ENCODE data around the gene NPY1R.
A peak's percentile ranks its signal among the peaks of the same experiment; 100 is the strongest.

NPY1R gene

GRCh38 chr4:163332526-163333406 lies at the start of gene NPY1R:
Gene NPY1R (minus strand): TSS chr4:163332596. CDS start chr4:163326554, 6,042 bp downstream.
- no peak within 1 kb of the TSS for H3K4me2 ChIP-seq (ENCODE audit: low read length)
- no peaks in the 10 kb centered on the region for H3K79me2 ChIP-seq (ENCODE audit: insufficient read depth, low read length)
- H3K9ac ChIP-seq (ENCODE audit: low read length), result no peak within 1 kb of the TSS
- H3K4me3 ChIP-seq (ENCODE audit: low read depth, low read length, poor library complexity, severe bottlenecking), result no peak within 1 kb of the TSS
- TF ChIP-seq, protein P1, sequence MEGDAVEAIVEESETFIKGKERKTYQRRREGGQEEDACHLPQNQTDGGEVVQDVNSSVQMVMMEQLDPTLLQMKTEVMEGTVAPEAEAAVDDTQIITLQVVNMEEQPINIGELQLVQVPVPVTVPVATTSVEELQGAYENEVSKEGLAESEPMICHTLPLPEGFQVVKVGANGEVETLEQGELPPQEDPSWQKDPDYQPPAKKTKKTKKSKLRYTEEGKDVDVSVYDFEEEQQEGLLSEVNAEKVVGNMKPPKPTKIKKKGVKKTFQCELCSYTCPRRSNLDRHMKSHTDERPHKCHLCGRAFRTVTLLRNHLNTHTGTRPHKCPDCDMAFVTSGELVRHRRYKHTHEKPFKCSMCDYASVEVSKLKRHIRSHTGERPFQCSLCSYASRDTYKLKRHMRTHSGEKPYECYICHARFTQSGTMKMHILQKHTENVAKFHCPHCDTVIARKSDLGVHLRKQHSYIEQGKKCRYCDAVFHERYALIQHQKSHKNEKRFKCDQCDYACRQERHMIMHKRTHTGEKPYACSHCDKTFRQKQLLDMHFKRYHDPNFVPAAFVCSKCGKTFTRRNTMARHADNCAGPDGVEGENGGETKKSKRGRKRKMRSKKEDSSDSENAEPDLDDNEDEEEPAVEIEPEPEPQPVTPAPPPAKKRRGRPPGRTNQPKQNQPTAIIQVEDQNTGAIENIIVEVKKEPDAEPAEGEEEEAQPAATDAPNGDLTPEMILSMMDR (IDR thresholded peaks at IDR 0.05; ENCODE audit: low read length), result peak; percentile 48
- TF ChIP-seq EZH2 (IDR thresholded peaks at IDR 0.05; ENCODE audit: borderline replicate concordance, low read length), result no peak
- H4K20me1 ChIP-seq (ENCODE audit: insufficient read depth, low read length), result no peaks in the 10 kb centered on the region
- no peaks in the 10 kb centered on the region for H3K27me3 ChIP-seq (ENCODE audit: insufficient read depth, low read length)
- no peaks in the 10 kb centered on the region for H3K9me2 ChIP-seq (ENCODE audit: low read depth, low read length)
- no peaks in the 10 kb centered on the region for H3K36me3 ChIP-seq (ENCODE audit: insufficient read depth, low read length)
- H3K4me1 ChIP-seq (ENCODE audit: insufficient read depth, low read length, severe bottlenecking), result no peaks in the 10 kb centered on the region
- no peak within 1 kb of the TSS for H2AFZ ChIP-seq (ENCODE audit: low read length)
- no peaks in the 10 kb centered on the region for H3K9me3 ChIP-seq (ENCODE audit: low read length)
- H3F3A ChIP-seq (ENCODE audit: insufficient read depth, low read length), result no peaks in the 10 kb centered on the region
- H3K27ac ChIP-seq (ENCODE audit: low read depth, low read length, poor library complexity, severe bottlenecking), result no peak within 1 kb of the TSS

DNA sequence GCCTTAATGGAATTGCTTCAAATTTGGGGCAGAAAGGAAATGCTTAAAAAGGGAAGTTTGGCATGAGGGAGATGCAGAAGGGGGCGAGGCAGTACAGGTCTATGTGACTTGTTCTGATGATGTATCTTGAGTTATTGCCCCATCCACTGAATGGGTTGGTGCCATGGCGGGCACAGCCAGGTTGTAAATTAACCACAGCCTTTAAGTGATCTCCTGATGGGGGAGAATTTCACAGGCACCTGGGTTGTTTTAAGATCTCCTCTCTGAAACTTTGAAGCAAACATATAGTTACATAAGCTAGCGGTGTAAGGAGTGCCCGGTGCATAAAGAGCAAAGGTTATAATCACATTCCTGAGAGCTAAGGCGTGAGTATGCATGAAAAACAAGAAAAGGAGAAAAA lies 48.3 kb upstream of the NPY1R start:
- Histone ChIP-seq H3K27me3 (ENCODE audit: insufficient read depth, low read length) (no peaks in the 10 kb centered on the region), H3K9me2 (ENCODE audit: low read depth, low read length) (no peaks in the 10 kb centered on the region), H3K9ac (ENCODE audit: low read length) (no peak overlapping the region), H2AFZ (ENCODE audit: low read length) (no peak overlapping the region), H3K36me3 (ENCODE audit: insufficient read depth, low read length) (no peaks in the 10 kb centered on the region), H3K4me3 (ENCODE audit: low read depth, low read length, poor library complexity, severe bottlenecking) (no peak overlapping the region), H3K79me2 (ENCODE audit: insufficient read depth, low read length) (no peaks in the 10 kb centered on the region), H3K27ac (ENCODE audit: low read depth, low read length, poor library complexity, severe bottlenecking) (no peak overlapping the region), H4K20me1 (ENCODE audit: insufficient read depth, low read length) (no peaks in the 10 kb centered on the region), H3K4me2 (ENCODE audit: low read length) (no peak overlapping the region), H3K4me1 (ENCODE audit: insufficient read depth, low read length, severe bottlenecking) (no peaks in the 10 kb centered on the region), H3K9me3 (ENCODE audit: low read length) (no peaks in the 10 kb centered on the region), H3F3A (ENCODE audit: insufficient read depth, low read length) (no peaks in the 10 kb centered on the region)
- TF ChIP-seq, protein P1 (IDR thresholded peaks at IDR 0.05; ENCODE audit: low read length), result no peak
- no peak for TF ChIP-seq EZH2 (IDR thresholded peaks at IDR 0.05; ENCODE audit: borderline replicate concordance, low read length)

DNA sequence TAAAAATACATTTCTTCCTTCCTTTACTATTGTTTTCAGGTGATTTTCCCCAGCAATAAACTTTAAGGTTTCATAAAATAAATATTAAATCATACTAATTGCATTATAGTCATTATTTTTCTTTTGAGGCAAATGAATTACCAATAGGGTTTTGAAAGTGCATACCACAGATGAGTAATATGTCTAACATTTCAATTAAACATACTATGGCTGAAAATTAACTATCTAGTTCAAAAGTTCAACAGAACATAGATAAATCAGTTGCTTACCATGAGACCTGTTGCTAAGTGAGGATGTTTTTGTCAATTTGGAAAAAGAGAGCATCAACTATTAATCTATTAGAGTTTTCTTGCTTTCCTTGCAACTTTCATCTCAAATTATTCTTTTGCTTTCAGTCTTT lies 46.3 kb upstream of the NPY1R start:
- H3K9me2 ChIP-seq (ENCODE audit: low read depth, low read length), result no peaks in the 10 kb centered on the region
- H4K20me1 ChIP-seq (ENCODE audit: insufficient read depth, low read length), result no peaks in the 10 kb centered on the region
- TF ChIP-seq, protein P1 (IDR thresholded peaks at IDR 0.05; ENCODE audit: low read length), result no peak
- TF ChIP-seq EZH2 (IDR thresholded peaks at IDR 0.05; ENCODE audit: borderline replicate concordance, low read length), result no peak
- H2AFZ ChIP-seq (ENCODE audit: low read length), result no peak overlapping the region
- no peak overlapping the region for H3K4me3 ChIP-seq (ENCODE audit: low read depth, low read length, poor library complexity, severe bottlenecking)
- no peaks in the 10 kb centered on the region for H3K79me2 ChIP-seq (ENCODE audit: insufficient read depth, low read length)
- no peaks in the 10 kb centered on the region for H3F3A ChIP-seq (ENCODE audit: insufficient read depth, low read length)
- H3K27me3 ChIP-seq (ENCODE audit: insufficient read depth, low read length), result no peaks in the 10 kb centered on the region
- H3K4me2 ChIP-seq (ENCODE audit: low read length), result no peak overlapping the region
- H3K9me3 ChIP-seq (ENCODE audit: low read length), result no peaks in the 10 kb centered on the region
- H3K27ac ChIP-seq (ENCODE audit: low read depth, low read length, poor library complexity, severe bottlenecking), result no peak overlapping the region
- no peaks in the 10 kb centered on the region for H3K36me3 ChIP-seq (ENCODE audit: insufficient read depth, low read length)
- H3K9ac ChIP-seq (ENCODE audit: low read length), result no peak overlapping the region
- no peaks in the 10 kb centered on the region for H3K4me1 ChIP-seq (ENCODE audit: insufficient read depth, low read length, severe bottlenecking)

Measured in OCI-LY1 (cell line).